HEK293 (cell line): ENCODE results near the gene OPA1.

Experiments used
- CTCF ChIA-PET: fragments of 350-600 bp; formaldehyde crosslinking; extraction: SDS; loops from one replicate; lab custom pipeline; 2021; ENCODE audit warnings: antibody characterized with exemption; lab: Yijun Ruan, JAX
- POLR2A ChIA-PET: fragments of 300-600 bp; formaldehyde crosslinking; extraction: SDS; loops from one replicate; lab custom pipeline; 2020; ENCODE audit warnings: antibody characterized with exemption, inconsistent platforms; lab: Yijun Ruan, JAX
- H3K27ac ChIP-seq: fragments of 200-500 bp; sonication (Bioruptor generic); 2 replicates; pipeline ENCODE4 v1.5.1; 2014; ENCODE audit warnings: low read depth, low read length, control low read depth, inconsistent platforms; ENCODE audit errors: extremely low read depth
- H3K36me3 ChIP-seq, 2 experiments: fragments of 200-500 bp in 1 of 2; sonication (Bioruptor generic) in 1 of 2; 1 replicate in 1 of 2; 2 replicates in 1 of 2; pipeline ENCODE4 v1.5.1; 2014 to 2017; ENCODE audit warnings: inconsistent platforms in 2 of 2, low read length in 2 of 2; ENCODE audit not compliant: control insufficient read depth in 2 of 2, insufficient read depth in 1 of 2
- H3K4me1 ChIP-seq: fragments of 200-500 bp; sonication (Bioruptor generic); 2 replicates; pipeline ENCODE4 v1.5.1; 2014; ENCODE audit warnings: mild to moderate bottlenecking, low read length, inconsistent platforms; ENCODE audit not compliant: control insufficient read depth, insufficient read depth
- H3K4me3 ChIP-seq: 2 replicates; pipeline ENCODE4 v1.5.1; 2011; ENCODE audit warnings: low read depth, mild to moderate bottlenecking, control low read depth, low read length, moderate library complexity
- H3K9me3 ChIP-seq: fragments of 200-500 bp; sonication (Bioruptor generic); 2 replicates; pipeline ENCODE4 v1.5.1; 2014; ENCODE audit warnings: low read depth, low read length, inconsistent platforms; ENCODE audit not compliant: control insufficient read depth, insufficient read depth
- KLF1 ChIP-seq: fragments of 450-650 bp; formaldehyde crosslinking; IDR thresholded peaks from 2 replicates; pipeline ENCODE4 v1.5.1; 2016; ENCODE audit warnings: missing biosample characterization, missing genetic modification characterization
- SALL2 ChIP-seq: fragments of 450-650 bp; formaldehyde crosslinking; IDR thresholded peaks from 2 replicates; pipeline ENCODE4 v1.5.0; 2017; ENCODE audit warnings: missing biosample characterization, mild to moderate bottlenecking, missing genetic modification characterization, borderline replicate concordance
- ZBTB7A ChIP-seq: fragments of 450-650 bp; formaldehyde crosslinking; IDR thresholded peaks from 2 replicates; pipeline ENCODE4 v1.5.1; 2016; ENCODE audit warnings: low read depth, missing biosample characterization, missing genetic modification characterization
- ZFHX2 ChIP-seq: fragments of 450-650 bp; formaldehyde crosslinking; conservative IDR thresholded peaks from 2 replicates; pipeline ENCODE4 v1.5.1; 2016; ENCODE audit warnings: missing biosample characterization, missing genetic modification characterization
- ZNF10 ChIP-seq: fragments of 450-650 bp; formaldehyde crosslinking; IDR thresholded peaks from 2 replicates; pipeline ENCODE4 v1.5.1; 2017; ENCODE audit warnings: missing biosample characterization, missing genetic modification characterization
- ZNF16 ChIP-seq: fragments of 450-650 bp; formaldehyde crosslinking; IDR thresholded peaks from 2 replicates; pipeline ENCODE4 v1.5.1; 2016; ENCODE audit warnings: low read depth, missing biosample characterization, missing genetic modification characterization
- ZNF366 ChIP-seq: fragments of 450-650 bp; formaldehyde crosslinking; conservative IDR thresholded peaks from 2 replicates; pipeline ENCODE4 v1.5.1; 2016; ENCODE audit warnings: missing biosample characterization, missing genetic modification characterization
- ZNF391 ChIP-seq: fragments of 450-650 bp; formaldehyde crosslinking; IDR thresholded peaks from 2 replicates; pipeline ENCODE4 v1.5.1; 2016; ENCODE audit warnings: low read depth, missing biosample characterization, missing genetic modification characterization, borderline replicate concordance
- ZNF660 ChIP-seq: fragments of 450-650 bp; IDR thresholded peaks from 2 replicates; pipeline ENCODE4 v1.5.1; 2018; ENCODE audit warnings: missing biosample characterization, mild to moderate bottlenecking, missing genetic modification characterization
- ZNF677 ChIP-seq: fragments of 450-650 bp; IDR thresholded peaks from 2 replicates; pipeline ENCODE4 v1.5.0; 2018; ENCODE audit warnings: missing biosample characterization, mild to moderate bottlenecking, missing genetic modification characterization, moderate library complexity
- ZNF707 ChIP-seq: fragments of 450-650 bp; formaldehyde crosslinking; IDR thresholded peaks from 2 replicates; pipeline ENCODE4 v1.5.1; 2016; ENCODE audit warnings: missing biosample characterization, missing genetic modification characterization
- ZNF785 ChIP-seq: fragments of 450-650 bp; formaldehyde crosslinking; IDR thresholded peaks from 2 replicates; pipeline ENCODE4 v1.5.1; 2016; ENCODE audit warnings: missing biosample characterization, missing genetic modification characterization
- ZNF843 ChIP-seq: fragments of 450-650 bp; formaldehyde crosslinking; IDR thresholded peaks from 2 replicates; pipeline ENCODE4 v1.5.1; 2016; ENCODE audit warnings: missing biosample characterization, missing genetic modification characterization
- ZSCAN23 ChIP-seq: fragments of 450-650 bp; formaldehyde crosslinking; IDR thresholded peaks from 2 replicates; pipeline ENCODE4 v1.5.1; 2016; ENCODE audit warnings: missing biosample characterization, missing genetic modification characterization
- TF ChIP-seq, protein P1 (sequence below): fragments of 450-650 bp; formaldehyde crosslinking; IDR thresholded peaks from 2 replicates; pipeline ENCODE4 v1.5.1; 2016; ENCODE audit warnings: missing biosample characterization, missing genetic modification characterization
- TF ChIP-seq, protein P2 (sequence below): fragments of 450-650 bp; formaldehyde crosslinking; IDR thresholded peaks from 2 replicates; pipeline ENCODE4 v1.5.1; 2016; ENCODE audit warnings: missing biosample characterization, missing genetic modification characterization, borderline replicate concordance
- TF ChIP-seq, protein P3 (sequence below): fragments of 450-650 bp; formaldehyde crosslinking; IDR thresholded peaks from 2 replicates; pipeline ENCODE4; 2016; ENCODE audit warnings: missing biosample characterization, missing genetic modification characterization
- TF ChIP-seq, protein P4 (sequence below): fragments of 450-650 bp; formaldehyde crosslinking; IDR thresholded peaks from 2 replicates; pipeline ENCODE4 v1.5.1; 2017; ENCODE audit warnings: missing biosample characterization, missing genetic modification characterization

The OPA1 gene

DNA sequence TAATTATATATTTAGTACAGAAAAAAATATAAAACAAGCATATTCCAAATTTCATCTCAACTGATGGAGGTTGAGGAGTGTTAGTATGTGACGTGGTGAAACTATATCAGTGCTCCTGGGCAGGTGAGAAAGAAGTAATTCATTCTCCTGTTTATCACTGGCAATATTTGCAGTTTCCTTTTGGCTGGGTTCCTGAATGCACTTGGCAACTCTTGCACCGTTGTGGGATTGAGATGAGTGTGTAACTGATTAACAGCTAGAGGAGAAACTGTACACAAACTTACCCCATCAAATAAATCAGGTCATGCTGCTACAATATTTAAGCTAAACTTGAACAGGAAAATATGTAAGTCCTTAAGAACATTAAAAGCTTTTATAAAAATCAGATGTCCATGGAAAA is 36.2 kb upstream of the OPA1 start (continued):
- TF ChIP-seq, protein P1, sequence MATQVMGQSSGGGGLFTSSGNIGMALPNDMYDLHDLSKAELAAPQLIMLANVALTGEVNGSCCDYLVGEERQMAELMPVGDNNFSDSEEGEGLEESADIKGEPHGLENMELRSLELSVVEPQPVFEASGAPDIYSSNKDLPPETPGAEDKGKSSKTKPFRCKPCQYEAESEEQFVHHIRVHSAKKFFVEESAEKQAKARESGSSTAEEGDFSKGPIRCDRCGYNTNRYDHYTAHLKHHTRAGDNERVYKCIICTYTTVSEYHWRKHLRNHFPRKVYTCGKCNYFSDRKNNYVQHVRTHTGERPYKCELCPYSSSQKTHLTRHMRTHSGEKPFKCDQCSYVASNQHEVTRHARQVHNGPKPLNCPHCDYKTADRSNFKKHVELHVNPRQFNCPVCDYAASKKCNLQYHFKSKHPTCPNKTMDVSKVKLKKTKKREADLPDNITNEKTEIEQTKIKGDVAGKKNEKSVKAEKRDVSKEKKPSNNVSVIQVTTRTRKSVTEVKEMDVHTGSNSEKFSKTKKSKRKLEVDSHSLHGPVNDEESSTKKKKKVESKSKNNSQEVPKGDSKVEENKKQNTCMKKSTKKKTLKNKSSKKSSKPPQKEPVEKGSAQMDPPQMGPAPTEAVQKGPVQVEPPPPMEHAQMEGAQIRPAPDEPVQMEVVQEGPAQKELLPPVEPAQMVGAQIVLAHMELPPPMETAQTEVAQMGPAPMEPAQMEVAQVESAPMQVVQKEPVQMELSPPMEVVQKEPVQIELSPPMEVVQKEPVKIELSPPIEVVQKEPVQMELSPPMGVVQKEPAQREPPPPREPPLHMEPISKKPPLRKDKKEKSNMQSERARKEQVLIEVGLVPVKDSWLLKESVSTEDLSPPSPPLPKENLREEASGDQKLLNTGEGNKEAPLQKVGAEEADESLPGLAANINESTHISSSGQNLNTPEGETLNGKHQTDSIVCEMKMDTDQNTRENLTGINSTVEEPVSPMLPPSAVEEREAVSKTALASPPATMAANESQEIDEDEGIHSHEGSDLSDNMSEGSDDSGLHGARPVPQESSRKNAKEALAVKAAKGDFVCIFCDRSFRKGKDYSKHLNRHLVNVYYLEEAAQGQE (tag by site-specific recombination): no peak
- no peak for TF ChIP-seq ZFHX2
- no peak for TF ChIP-seq ZNF785 (tag by site-specific recombination)
- TF ChIP-seq ZSCAN23 (tag by site-specific recombination): no peak
- TF ChIP-seq ZNF16 (tag by site-specific recombination): no peak
- no peak for TF ChIP-seq ZNF843 (tag by site-specific recombination)
- TF ChIP-seq ZNF10: no peak
- no peak for TF ChIP-seq ZNF391 (tag by site-specific recombination)
- TF ChIP-seq ZNF660: no peak
- TF ChIP-seq, protein P2, sequence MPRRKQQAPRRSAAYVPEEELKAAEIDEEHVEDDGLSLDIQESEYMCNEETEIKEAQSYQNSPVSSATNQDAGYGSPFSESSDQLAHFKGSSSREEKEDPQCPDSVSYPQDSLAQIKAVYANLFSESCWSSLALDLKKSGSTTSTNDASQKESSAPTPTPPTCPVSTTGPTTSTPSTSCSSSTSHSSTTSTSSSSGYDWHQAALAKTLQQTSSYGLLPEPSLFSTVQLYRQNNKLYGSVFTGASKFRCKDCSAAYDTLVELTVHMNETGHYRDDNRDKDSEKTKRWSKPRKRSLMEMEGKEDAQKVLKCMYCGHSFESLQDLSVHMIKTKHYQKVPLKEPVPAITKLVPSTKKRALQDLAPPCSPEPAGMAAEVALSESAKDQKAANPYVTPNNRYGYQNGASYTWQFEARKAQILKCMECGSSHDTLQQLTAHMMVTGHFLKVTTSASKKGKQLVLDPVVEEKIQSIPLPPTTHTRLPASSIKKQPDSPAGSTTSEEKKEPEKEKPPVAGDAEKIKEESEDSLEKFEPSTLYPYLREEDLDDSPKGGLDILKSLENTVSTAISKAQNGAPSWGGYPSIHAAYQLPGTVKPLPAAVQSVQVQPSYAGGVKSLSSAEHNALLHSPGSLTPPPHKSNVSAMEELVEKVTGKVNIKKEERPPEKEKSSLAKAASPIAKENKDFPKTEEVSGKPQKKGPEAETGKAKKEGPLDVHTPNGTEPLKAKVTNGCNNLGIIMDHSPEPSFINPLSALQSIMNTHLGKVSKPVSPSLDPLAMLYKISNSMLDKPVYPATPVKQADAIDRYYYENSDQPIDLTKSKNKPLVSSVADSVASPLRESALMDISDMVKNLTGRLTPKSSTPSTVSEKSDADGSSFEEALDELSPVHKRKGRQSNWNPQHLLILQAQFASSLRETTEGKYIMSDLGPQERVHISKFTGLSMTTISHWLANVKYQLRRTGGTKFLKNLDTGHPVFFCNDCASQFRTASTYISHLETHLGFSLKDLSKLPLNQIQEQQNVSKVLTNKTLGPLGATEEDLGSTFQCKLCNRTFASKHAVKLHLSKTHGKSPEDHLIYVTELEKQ (tag by site-specific recombination): no peak

DNA sequence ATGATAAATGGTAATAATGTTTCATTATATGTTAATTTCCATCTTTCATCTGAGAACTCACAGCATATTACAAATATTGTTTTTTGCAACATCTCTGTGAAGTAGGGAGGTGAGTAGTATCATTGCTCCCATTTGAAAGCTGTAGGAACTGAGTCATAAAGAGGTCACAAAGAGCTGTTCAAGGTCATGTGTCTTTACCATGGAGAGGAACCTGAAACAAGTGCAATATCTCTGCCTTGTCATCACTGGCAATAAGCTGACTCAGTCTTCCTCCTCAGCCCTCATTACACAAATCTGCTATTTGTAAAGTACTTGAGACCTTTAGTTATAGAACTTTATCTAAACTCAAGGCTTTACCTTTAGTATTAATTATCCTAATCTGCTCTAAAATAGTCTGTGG is 33.9 kb upstream of the OPA1 start:
- ChIA-PET CTCF (interaction anchor here (0.7 kb wide), 1 partner anchor 81 kb away, joined by 3 read pairs; no protein-coding TSS in a partner anchor), POLR2A (no interaction called here)
- no peaks in the 10 kb centered on the region for H3K4me1 ChIP-seq
- no peak overlapping the region for H3K27ac ChIP-seq
- no peaks in the 10 kb centered on the region for H3K9me3 ChIP-seq
- TF ChIP-seq, protein P3, sequence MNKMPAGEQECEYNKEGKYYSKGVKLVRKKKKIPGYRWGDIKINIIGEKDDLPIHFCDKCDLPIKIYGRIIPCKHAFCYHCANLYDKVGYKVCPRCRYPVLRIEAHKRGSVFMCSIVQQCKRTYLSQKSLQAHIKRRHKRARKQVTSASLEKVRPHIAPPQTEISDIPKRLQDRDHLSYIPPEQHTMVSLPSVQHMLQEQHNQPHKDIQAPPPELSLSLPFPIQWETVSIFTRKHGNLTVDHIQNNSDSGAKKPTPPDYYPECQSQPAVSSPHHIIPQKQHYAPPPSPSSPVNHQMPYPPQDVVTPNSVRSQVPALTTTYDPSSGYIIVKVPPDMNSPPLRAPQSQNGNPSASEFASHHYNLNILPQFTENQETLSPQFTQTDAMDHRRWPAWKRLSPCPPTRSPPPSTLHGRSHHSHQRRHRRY (tag by site-specific recombination): no peak
- TF ChIP-seq KLF1 (tag by site-specific recombination) (no peak), SALL2 (tag by site-specific recombination) (no peak), ZNF677 (tag by site-specific recombination) (no peak), ZNF366 (tag by site-specific recombination) (no peak), ZBTB7A (tag by site-specific recombination) (no peak), ZNF707 (no peak), ZNF16 (tag by site-specific recombination) (no peak)
- TF ChIP-seq, protein P4, sequence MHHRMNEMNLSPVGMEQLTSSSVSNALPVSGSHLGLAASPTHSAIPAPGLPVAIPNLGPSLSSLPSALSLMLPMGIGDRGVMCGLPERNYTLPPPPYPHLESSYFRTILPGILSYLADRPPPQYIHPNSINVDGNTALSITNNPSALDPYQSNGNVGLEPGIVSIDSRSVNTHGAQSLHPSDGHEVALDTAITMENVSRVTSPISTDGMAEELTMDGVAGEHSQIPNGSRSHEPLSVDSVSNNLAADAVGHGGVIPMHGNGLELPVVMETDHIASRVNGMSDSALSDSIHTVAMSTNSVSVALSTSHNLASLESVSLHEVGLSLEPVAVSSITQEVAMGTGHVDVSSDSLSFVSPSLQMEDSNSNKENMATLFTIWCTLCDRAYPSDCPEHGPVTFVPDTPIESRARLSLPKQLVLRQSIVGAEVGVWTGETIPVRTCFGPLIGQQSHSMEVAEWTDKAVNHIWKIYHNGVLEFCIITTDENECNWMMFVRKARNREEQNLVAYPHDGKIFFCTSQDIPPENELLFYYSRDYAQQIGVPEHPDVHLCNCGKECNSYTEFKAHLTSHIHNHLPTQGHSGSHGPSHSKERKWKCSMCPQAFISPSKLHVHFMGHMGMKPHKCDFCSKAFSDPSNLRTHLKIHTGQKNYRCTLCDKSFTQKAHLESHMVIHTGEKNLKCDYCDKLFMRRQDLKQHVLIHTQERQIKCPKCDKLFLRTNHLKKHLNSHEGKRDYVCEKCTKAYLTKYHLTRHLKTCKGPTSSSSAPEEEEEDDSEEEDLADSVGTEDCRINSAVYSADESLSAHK (tag by site-specific recombination): no peak
- H3K4me3 ChIP-seq: no peak overlapping the region
- H3K36me3 ChIP-seq: no peaks in the 10 kb centered on the region
